ENCODE measurements around the gene NINJ1. TPM values are rescaled to one million over a fixed set of nuclear protein-coding genes. Genes with fewer than 3 reads are reported as not detected.

Gene NINJ1
- total and polyA plus RNA-seq, 2 of the 13 experiments (the other 11 are each of a cell fraction or from before 2014, with no cell fraction given), result 81.2 to 92.1 TPM

GRCh38 chr9:93159601-93160471, 25.8 kb upstream of the NINJ1 start (continued):
- TF ChIP-seq ZBTB25 (CRISPR knock-in tag; IDR thresholded peaks at IDR 0.05) (no peak), ZNF160 (CRISPR knock-in tag; IDR thresholded peaks at IDR 0.05) (no peak), TFE3 (CRISPR knock-in tag; IDR thresholded peaks at IDR 0.05) (peak; percentile 73; the same call in 1 of the 2 replicates), ARID4A (CRISPR knock-in tag; IDR thresholded peaks at IDR 0.05; ENCODE audit: borderline replicate concordance) (peak; percentile 28; the same call in 1 of the 2 replicates), NPAS2 (CRISPR knock-in tag; IDR thresholded peaks at IDR 0.05; ENCODE audit: borderline replicate concordance) (no peak), ZNF646 (CRISPR knock-in tag; IDR thresholded peaks at IDR 0.05) (no peak), RAD21 (CRISPR knock-in tag; IDR thresholded peaks at IDR 0.05) (peak; percentile 97), PBX2 (CRISPR knock-in tag; IDR thresholded peaks at IDR 0.05) (no peak), DMTF1 (CRISPR knock-in tag; IDR thresholded peaks at IDR 0.05) (no peak), KLF11 (CRISPR knock-in tag; IDR thresholded peaks at IDR 0.05) (no peak)
